NCI-H524 (cell line): ENCODE measurements around the gene PPP1R2.
"Not testable (repeated sequence)": the region's sequence is repeated elsewhere in the genome, so short reads cannot be mapped to it uniquely, and the experiment has no call there.

ENCODE experiments used
- DNase-seq, 2 experiments: peaks; one replicate each; lab custom pipeline; 2025; lab: John Stamatoyannopoulos, UW

The PPP1R2 gene

GRCh38 chr3:195537995-195538394, 5.1 kb downstream of the PPP1R2 start:
- no peak for DNase-seq

GRCh38 chr3:195535293-195535692, 7.8 kb downstream of the PPP1R2 start:
- peak in 1 of 2 experiments; percentile 49 for DNase-seq

- DNase-seq: no peak
Measured at GRCh38 chr3:195532834-195533233, 10.3 kb downstream of the PPP1R2 start.

GRCh38 chr3:195532345-195532744, 10.8 kb downstream of the PPP1R2 start:
- no peak for DNase-seq

- no peak for DNase-seq
Measured at GRCh38 chr3:195531683-195532082, 11.4 kb downstream of the PPP1R2 start.

- no peak for DNase-seq
Measured at GRCh38 chr3:195526492-195526891, 16.6 kb downstream of the PPP1R2 start.

- no peak for DNase-seq
Measured at GRCh38 chr3:195524171-195524896, 18.8 kb downstream of the PPP1R2 start.

GRCh38 chr3:195522254-195523023, 20.7 kb downstream of the PPP1R2 start:
- DNase-seq: peak in 1 of 2 experiments; percentile 58

GRCh38 chr3:195517030-195517429, 26.1 kb downstream of the PPP1R2 start:
- no peak for DNase-seq

- DNase-seq: not testable (repeated sequence)
Measured at GRCh38 chr3:195514610-195515235, 28.4 kb downstream of the PPP1R2 start.

GRCh38 chr3:195512798-195513345, 30.3 kb downstream of the PPP1R2 start:
- no peak for DNase-seq

- DNase-seq: no peak
Measured at GRCh38 chr3:195511136-195511535, 32.0 kb downstream of the PPP1R2 start.

- no peak for DNase-seq
Measured at GRCh38 chr3:195508185-195508584, 34.9 kb downstream of the PPP1R2 start.

GRCh38 chr3:195475614-195476013, 67.5 kb downstream of the PPP1R2 start:
- no peak for DNase-seq

GRCh38 chr3:195475116-195475515, 68.0 kb downstream of the PPP1R2 start:
- not testable (repeated sequence) for DNase-seq

GRCh38 chr3:195468841-195469240, 74.3 kb downstream of the PPP1R2 start:
- no peak for DNase-seq

GRCh38 chr3:195468391-195468776, 74.7 kb downstream of the PPP1R2 start:
- no peak for DNase-seq

GRCh38 chr3:195467641-195468390, 75.3 kb downstream of the PPP1R2 start:
- no peak for DNase-seq

GRCh38 chr3:195466251-195466650, 76.9 kb downstream of the PPP1R2 start:
- no peak for DNase-seq
